DLD1 (cell line): ENCODE measurements around the gene CBARP.

ENCODE experiments used
- in situ Hi-C: cut with HindIII; loops from 2 replicates; pipeline ENCODE4 v1.10.0; 2017; ENCODE audit warnings: low sequenced_read_pairs

Gene CBARP

GRCh38 chr19:1266129-1266915 lies 28.5 kb upstream of the CBARP start:
- in situ Hi-C loops: no loop called here

- in situ Hi-C loops: no loop called here
These were observed 27.9 kb upstream of the CBARP start for GRCh38 chr19:1265615-1266128.

- in situ Hi-C loops: no loop called here
These were observed 27.2 kb upstream of the CBARP start for GRCh38 chr19:1264801-1265614.

- in situ Hi-C loops: no loop called here
These were observed 25.4 kb upstream of the CBARP start for GRCh38 chr19:1263188-1263587.

GRCh38 chr19:1262623-1263123 lies 24.9 kb upstream of the CBARP start:
- in situ Hi-C loops: no loop called here

GRCh38 chr19:1261798-1262622 lies 24.2 kb upstream of the CBARP start:
- in situ Hi-C loops: no loop called here

- in situ Hi-C loops: no loop called here
These were observed 23.7 kb upstream of the CBARP start for GRCh38 chr19:1261538-1261797.

GRCh38 chr19:1260749-1261537 lies 23.1 kb upstream of the CBARP start:
- in situ Hi-C loops: no loop called here

GRCh38 chr19:1259876-1260748 lies 22.3 kb upstream of the CBARP start:
- in situ Hi-C loops: no loop called here

GRCh38 chr19:1259206-1259875 lies 21.5 kb upstream of the CBARP start:
- in situ Hi-C loops: no loop called here

GRCh38 chr19:1258707-1259205 lies 21.0 kb upstream of the CBARP start:
- in situ Hi-C loops: no loop called here

GRCh38 chr19:1258163-1258492 lies 20.3 kb upstream of the CBARP start:
- in situ Hi-C loops: no loop called here

GRCh38 chr19:1257475-1258162 lies 19.8 kb upstream of the CBARP start:
- in situ Hi-C loops: no loop called here

GRCh38 chr19:1256646-1257474 lies 19.1 kb upstream of the CBARP start:
- in situ Hi-C loops: no loop called here

GRCh38 chr19:1255186-1256161 lies 17.7 kb upstream of the CBARP start:
- in situ Hi-C loops: no loop called here

- in situ Hi-C loops: no loop called here
These were observed 16.9 kb upstream of the CBARP start for GRCh38 chr19:1254530-1255185.
